GM19397 (cell line): ENCODE results near the gene BIRC5.
"Not testable (repeated sequence)": the region's sequence is repeated elsewhere in the genome, so short reads cannot be mapped to it uniquely, and the experiment has no call there.

Source experiments
- ATAC-seq: cut with Tn5 transposase; IDR thresholded peaks from one replicate; pipeline ENCODE4 v1.9.1; 2021; ENCODE audit warnings: mild to moderate bottlenecking, moderate library complexity; ENCODE audit not compliant: unreplicated experiment

Gene BIRC5

DNA sequence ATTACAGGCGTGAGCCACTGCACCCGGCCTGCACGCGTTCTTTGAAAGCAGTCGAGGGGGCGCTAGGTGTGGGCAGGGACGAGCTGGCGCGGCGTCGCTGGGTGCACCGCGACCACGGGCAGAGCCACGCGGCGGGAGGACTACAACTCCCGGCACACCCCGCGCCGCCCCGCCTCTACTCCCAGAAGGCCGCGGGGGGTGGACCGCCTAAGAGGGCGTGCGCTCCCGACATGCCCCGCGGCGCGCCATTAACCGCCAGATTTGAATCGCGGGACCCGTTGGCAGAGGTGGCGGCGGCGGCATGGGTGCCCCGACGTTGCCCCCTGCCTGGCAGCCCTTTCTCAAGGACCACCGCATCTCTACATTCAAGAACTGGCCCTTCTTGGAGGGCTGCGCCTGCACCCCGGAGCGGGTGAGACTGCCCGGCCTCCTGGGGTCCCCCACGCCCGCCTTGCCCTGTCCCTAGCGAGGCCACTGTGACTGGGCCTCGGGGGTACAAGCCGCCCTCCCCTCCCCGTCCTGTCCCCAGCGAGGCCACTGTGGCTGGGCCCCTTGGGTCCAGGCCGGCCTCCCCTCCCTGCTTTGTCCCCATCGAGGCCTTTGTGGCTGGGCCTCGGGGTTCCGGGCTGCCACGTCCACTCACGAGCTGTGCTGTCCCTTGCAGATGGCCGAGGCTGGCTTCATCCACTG is at the start of gene BIRC5:
Gene BIRC5 (plus strand): TSS at position 238 of the 690 bp plus-strand sequence. CDS start 64 bp downstream, at position 302.
- ATAC-seq: peak; percentile 82

DNA sequence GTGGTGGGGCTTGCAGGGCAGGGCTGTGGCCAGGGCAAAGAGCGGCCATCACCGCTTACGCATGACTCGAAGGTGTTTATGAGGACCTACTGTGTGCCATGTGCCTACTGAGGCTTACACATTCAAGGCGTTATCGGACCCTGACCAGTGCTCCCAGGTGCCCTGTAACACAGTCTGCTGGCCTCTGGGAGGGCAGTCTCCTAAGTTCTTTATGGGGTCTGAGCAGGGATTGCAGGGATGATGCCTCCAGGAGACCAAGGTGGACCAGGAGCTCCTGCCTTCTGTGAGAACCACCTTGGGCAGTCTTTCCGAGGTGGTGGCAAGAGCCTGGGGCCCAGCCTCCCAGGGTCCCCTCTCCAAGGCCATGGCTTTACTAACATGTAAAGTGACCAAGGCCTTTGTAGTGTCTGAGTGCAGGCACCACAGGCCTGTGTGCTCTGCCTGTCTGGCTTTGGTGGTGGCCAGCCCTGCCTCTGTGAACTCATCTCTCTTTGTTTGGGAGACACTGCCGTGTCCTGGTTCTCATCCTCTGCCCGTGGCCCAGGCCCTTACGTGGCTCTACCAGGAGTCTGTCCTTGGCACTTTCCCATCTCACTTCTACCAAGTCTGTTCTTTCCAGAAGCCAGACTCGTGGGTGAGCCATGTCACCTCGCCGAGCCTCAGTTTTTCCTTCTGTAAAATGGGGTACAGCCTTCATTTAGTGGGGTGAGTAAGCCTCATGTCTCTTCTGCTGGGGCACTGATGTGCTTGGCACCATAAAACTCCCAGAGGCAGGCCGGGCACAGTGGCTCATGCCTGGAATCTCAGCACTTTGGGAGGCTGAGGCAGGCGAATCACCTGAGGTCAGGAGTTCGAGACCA is 49.1 kb upstream of the BIRC5 start:
- no peak for ATAC-seq

DNA sequence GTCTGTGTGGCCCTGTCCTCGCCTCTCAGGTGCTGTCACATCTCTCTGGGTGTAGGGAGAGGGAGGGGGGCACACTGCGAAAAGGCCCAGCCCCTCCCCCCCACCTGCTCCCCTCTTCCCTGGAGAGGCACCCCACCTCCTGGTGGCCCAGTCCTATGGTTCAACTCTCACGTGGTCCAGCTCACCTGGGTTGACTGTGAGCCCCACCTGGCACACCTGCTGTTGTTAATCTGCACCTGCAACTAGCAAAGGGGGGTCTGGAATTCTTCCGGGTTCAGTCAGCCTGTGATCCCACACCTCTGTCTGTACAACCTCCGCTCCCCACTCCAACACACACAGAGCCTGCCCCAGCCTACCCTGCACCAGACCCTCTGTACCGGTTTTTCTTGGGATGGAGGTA is 47.6 kb upstream of the BIRC5 start:
- ATAC-seq: no peak

DNA sequence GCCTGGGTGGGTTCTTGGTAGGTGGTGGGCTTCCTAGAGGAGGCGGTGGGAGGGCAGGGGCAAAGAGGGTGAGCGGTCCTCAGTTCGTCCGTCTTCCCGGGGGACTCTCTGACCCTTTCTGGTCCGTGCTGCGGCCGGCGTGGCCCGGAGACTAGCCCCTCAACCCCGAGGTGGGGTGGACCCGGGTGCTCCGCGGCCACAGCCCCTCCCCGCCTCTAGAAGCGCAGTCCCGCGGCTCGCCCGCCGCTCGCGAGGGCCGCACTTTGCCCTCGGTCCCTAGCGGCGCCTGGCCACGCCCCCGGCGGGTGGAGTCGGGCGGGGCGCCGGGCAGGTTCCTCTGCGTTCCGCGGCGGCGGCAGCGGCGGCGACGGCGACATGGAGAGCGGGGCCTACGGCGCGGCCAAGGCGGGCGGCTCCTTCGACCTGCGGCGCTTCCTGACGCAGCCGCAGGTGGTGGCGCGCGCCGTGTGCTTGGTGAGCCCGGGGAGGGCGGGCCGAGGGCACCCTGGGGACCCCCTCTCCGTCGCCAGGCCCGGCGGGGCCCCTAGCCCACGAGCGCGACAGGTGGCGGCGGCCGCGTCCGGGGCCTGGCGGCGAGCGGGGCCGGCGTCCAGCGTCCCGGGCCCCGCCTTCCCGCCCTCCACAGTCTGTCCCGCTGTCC is 45.7 kb upstream of the BIRC5 start, which contains the start of gene SYNGR2:
Gene SYNGR2 (plus strand): TSS at position 340 of the 661 bp plus-strand sequence. CDS start 36 bp downstream, at position 376.
- peak; percentile 68 for ATAC-seq

DNA sequence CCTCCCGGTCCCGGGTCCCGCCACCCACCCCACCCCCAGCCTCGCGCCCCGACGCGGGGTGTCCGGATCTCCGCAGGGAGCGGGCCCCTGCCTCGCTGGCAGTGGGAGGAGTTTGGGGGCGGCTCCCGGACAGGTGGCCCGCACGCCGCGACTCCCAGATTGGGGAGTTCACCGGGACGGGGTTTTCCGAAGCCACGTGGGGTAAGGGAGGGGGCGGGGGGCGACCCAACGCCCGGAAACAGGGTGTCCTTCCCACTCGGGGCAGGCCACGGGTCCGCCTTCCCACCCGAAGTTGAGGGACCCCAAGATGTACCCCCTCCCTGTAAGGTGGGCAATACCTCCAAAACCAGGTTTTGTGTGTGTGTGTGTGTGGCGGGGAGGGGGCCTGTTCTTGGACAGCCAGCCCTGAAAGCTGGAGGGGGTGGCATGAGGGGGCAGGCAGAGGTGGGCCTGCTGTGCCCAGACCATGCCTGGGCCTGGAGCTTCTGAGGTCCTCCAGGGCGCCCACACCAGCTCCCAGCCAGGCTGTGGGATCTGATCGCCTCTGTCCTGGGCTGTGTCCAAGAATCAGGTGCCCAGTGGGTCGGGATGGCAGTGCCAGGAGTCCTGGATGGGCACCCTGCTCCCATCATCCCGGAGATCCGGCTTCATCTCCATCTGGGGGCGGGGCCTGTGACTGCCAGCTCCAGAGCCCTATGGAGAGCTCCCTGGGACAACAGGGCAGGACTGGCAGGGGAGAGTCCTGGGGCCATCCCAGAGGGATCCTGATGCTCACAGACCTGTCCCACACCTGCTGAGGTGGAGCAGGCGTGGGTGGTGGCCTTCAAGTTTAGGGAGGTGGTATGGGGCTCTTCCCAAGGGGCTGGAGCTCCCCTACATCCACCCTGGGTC is 44.9 kb upstream of the BIRC5 start:
- peak; percentile 11 for ATAC-seq

DNA sequence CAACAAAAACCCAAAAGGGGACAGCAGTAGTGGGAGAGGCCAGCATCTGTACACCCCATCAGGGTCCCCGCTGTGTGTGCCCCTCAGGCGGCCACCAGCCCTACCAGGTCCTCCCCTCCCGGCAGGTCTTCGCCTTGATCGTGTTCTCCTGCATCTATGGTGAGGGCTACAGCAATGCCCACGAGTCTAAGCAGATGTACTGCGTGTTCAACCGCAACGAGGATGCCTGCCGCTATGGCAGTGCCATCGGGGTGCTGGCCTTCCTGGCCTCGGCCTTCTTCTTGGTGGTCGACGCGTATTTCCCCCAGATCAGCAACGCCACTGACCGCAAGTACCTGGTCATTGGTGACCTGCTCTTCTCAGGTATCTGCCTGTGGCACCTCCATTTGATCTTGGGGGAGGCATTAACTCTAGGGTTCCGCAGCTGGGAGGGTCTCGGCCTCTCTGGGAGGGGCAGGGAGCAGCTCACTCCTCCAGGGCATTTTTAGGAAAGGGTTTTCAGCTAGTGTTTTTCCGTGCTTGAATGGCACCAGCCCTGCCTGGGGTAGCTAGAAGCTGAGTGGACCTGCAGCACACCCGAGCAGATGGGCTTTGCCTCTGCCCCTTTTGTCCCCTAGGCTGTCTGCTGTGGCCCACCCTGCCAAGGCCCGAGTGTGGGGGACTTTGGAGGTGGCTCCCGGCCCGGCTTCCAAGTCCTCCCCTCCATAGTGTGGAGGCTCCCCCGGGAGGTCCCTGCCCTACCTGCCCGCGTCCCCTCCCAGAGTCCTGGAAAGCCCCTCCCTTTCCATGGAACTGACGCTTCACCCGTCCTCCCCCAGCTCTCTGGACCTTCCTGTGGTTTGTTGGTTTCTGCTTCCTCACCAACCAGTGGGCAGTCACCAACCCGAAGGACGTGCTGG is 43.1 kb upstream of the BIRC5 start:
- no peak for ATAC-seq

DNA sequence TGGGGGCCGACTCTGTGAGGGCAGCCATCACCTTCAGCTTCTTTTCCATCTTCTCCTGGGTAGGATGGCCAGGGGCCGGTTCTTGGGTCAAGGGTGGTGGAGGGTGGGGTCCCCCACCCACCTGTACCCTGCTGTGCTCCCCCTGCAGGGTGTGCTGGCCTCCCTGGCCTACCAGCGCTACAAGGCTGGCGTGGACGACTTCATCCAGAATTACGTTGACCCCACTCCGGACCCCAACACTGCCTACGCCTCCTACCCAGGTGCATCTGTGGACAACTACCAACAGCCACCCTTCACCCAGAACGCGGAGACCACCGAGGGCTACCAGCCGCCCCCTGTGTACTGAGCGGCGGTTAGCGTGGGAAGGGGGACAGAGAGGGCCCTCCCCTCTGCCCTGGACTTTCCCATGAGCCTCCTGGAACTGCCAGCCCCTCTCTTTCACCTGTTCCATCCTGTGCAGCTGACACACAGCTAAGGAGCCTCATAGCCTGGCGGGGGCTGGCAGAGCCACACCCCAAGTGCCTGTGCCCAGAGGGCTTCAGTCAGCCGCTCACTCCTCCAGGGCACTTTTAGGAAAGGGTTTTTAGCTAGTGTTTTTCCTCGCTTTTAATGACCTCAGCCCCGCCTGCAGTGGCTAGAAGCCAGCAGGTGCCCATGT is 42.3 kb upstream of the BIRC5 start:
- ATAC-seq: not testable (repeated sequence)

DNA sequence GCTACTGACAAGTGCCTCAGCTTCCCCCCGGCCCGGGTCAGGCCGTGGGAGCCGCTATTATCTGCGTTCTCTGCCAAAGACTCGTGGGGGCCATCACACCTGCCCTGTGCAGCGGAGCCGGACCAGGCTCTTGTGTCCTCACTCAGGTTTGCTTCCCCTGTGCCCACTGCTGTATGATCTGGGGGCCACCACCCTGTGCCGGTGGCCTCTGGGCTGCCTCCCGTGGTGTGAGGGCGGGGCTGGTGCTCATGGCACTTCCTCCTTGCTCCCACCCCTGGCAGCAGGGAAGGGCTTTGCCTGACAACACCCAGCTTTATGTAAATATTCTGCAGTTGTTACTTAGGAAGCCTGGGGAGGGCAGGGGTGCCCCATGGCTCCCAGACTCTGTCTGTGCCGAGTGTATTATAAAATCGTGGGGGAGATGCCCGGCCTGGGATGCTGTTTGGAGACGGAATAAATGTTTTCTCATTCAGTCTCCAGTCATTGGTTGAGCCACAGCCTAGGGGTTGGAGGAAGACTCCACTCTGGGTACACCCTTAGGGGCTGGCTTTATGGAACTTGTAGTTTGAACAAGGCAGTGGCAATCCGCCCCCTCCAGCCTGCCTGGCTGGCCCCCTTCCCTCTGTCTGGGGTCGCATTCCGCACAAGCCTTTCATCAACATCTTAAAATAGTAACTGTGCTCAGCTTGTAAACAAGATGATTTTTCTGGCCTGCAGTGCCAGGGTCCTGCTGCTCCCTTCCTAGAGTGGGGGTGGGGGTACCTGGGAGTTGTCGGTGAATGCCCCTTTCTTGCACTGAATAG is 41.6 kb upstream of the BIRC5 start:
- ATAC-seq: no peak

DNA sequence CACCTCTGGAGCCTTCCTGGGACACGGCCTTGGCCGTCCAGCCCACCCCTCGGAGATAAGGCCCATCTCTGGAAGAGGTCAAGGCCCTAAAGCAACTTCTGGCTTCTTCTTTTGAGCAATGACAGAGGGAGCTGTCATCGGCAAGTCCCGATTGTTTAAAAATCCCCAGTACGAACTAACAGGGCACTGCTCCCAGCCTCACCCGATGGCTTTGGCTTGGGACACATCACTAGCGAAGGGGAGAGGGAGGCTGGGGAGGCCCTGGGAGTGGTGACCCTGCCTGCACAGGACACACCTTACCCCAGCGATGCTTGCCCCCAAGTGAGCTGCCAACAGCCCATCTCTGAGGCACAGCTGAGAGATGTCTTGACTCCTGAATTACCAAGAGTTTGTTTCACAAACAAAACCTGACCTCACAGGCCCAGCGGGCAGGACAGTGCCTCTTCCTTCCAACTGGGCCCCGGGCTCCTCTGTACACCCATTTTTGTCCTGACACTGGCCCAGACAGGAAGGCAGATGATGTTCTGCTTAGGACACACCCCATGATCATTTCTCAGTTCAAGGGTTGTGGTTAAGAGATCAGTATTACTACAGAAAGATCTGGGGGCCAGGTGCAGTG is 40.8 kb upstream of the BIRC5 start:
- ATAC-seq: no peak

DNA sequence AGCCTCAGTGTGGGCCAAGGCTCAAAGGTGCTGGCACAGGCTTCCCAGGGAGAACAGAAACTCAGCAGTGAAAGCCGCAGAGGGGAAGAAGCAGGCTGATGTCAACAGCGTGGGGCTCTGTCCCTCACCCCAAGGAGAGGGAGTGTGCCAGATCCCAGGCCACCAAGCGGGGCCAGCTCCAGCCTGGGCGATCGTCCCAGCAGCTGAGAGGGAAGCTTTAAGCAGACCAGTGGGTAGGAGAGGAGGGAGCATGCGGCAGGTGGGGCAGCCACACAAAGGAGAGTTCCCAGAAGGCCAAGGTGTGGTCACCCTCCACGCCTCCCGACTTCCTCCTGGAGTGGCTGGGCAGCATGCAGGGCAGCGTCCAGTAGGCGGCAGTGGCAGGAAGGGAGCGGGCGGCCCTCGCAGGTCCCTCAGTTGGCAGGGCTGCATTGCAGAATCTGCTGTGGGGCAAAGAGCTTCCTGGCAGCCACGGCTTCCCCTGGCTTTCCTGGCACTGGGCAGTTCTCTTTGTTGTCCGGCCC is 39.6 kb upstream of the BIRC5 start:
- ATAC-seq: no peak

DNA sequence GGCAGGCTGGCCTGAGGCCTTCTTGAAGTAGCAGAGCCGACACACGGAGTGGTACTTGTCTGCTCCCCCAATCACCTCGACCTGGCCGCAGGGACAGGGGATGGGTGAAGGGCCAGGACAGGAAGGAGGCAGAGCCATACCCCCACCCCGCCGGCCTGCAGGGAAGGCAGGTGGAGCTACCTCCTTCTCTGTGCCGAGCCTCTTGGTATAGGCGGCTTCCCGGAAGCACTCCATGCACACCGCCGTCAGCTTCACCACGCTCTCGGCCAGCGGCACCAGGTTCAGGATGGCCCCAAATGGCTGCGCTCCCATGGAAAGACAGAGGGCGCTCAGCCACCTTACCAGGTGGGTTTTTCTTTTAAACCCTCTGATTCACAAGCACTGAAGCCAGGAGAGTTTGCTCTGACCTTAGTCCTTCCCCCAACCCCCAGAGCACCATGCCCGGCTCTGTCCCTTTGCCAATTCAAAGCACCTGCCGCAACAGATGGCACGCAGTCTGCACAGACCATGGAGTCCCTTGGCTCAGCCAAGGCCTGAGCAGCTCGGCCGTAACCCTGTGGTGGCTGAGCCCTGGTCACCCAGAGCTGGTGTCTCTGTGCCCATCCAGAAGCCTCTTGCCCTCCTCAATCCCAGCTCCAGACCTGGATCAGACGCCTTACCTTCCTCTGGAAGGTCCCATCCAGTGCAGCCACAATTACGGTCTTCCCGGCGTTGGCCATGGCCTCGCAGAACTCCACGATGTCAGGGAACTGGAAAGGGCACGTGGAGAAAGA is 39.0 kb upstream of the BIRC5 start:
- no peak for ATAC-seq

DNA sequence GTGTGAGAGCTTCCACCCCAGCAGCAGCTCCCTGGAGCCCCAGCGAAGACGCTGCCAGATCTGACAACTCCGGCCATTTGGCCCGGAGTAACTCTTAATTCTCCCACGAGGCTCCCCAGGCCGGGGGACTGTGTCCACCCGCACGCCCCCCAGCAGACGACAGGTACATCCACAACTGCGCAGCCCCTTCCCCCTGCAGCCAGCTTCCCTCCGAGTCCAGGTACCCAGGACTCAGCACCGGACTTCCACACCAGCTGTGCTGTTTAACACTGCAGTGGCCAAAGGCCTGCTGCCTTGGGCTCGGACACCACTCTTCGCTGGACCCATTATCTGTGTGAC is 38.4 kb upstream of the BIRC5 start:
- ATAC-seq: no peak

DNA sequence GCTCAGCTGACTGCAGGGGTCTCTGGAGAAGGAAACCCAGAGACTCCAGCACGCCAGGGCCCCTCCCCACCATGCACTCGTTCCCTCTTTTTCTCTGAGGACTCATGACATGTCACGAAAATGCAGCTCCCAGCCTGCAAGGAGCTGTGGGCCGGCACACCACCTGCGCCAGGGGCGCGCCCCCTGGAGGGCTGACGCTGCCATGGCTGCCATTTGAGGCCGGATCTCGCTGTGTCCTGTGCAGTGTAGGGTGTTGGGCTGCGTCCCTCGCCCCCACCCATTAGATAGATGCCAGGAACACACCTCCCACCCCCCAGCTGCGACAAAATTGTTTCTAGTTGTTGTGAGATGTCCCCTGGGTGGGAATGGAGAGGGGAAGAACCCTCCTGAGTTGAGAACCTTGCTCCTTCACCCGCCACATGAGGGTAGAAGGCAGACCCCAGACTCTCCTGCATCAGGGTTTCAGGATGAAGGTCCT is 37.5 kb upstream of the BIRC5 start:
- no peak for ATAC-seq

DNA sequence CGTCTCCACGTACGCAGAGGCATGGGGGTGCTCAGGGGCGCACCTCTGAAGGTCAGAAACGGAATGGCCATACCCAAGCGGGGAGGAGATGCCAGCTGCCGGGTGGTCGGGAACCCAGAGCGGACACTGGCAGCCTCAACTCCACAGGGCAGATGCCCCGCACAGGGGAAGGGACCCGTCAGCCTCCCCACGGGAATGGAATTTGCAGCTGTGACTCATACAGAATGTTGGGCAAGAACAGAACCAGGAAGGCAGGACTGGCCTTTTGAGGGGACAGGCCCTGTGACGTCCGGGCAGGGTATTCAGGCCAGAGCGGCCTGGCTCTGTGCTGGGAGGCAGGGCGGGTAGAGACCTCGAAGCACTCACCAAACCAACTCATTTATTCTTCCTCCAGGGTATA is 34.7 kb upstream of the BIRC5 start:
- no peak for ATAC-seq

DNA sequence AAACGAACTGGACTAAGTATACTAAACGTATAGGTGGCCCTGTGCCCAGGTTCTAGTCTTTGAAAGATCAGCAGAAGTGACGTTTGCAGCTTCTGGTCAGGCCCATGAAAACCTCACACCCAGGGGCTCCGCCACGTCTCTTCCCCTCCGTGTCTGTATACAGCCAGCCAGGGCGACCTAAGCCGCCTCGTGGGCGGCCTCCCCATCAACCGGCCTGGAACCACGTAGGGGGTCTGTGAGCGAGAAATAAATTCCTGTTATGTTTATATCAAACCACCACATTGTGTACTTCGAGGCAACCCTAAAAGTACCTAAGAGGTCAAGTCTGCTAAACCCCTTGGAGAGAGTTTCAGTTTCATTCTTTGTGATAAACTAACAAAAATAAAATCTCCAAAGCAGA is 34.0 kb upstream of the BIRC5 start:
- no peak for ATAC-seq

DNA sequence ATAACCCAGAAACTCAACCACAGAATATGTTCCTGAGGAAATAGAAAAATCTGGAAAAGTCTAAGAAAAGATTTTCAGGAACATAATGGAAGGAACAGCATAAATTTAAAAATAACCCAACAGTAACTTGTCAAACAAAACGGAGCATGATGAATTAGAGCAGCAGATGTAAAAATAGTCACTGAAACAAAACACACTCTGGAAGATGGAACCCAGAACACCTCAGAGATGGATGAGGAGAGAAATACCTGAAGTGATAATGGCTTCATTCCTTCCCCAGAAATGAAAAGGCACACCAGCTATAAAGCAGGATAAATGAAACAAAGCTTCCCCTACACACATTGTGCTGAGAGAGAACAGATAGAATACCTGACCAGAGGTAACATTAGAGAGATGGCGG is 33.5 kb upstream of the BIRC5 start:
- no peak for ATAC-seq

DNA sequence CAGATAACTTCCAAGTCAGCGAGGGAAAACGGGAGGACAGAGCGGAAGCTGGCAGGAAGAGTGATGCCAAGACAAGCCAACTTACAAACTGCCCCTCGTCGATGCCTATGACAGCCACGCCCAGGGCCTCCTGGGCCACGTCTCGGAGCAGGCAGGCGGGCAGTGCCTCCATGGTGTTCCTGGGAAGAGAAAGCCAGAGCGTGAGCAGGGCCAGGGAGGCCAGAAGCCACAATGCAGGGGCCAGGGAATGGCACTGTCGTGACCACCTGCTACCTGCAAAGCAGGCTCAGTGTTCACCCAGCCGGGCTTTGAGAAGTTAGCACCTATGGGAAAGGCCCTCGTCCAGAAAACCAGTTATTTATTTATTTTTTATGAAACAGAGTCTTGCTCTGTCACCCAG is 31.5 kb upstream of the BIRC5 start:
- no peak for ATAC-seq
